Adrenal gland (tissue), 12 donors: ENCODE results near the gene NUTM1. TPM values are rescaled to one million over a fixed set of nuclear protein-coding genes. Genes with fewer than 3 reads are reported as not detected.

Source experiments
- microRNA counts, 2 donors: library from miRNA; unstranded; fragments of <30 nt; microRNA quantifications; one replicate each; lab custom pipeline; 2016
- microRNA-seq, 3 donors: library from miRNA; unstranded; fragments of <30 nt; microRNA quantifications; one replicate each; pipeline ENCODE4, GENCODE V29; 2017 to 2020
- polyA plus RNA-seq, 3 donors: library from polyadenylated mRNA; stranded (reverse); fragments of 200-250 nt in 2 of 3; fragments of 350-450 nt in 1 of 3; fragmentation: Illumina TruSeq in 1 of 3; extraction: RNeasy Lipid Tissue Mini Kit (QIAGEN cat#74804) in 1 of 3; gene quantifications; one replicate each; pipeline ENCODE4 v1.2.3, GENCODE V29; 2013 to 2014
- small RNA-seq, 2 donors: library from RNA; depleted of rRNA; stranded (forward); fragments of <200 nt; gene quantifications; one replicate each; pipeline ENCODE3, GENCODE V24; 2016
- total RNA-seq, 9 donors: library from RNA; depleted of rRNA in 4 of 9; stranded (reverse); fragments of >200 nt in 4 of 9; fragments of 120-200 nt in 1 of 9; fragmentation: NEBNext Ultra II Directional in 1 of 9; extraction: Animal tissue kit (Norgen Biotek cat#: 25700) in 1 of 9; gene quantifications; one replicate each; pipeline versions ENCODE4 v1.1.0 to v1.2.4, GENCODE V29; 2013 to 2023
- donor health status: healthy with polysubstance abuse.
- donor health status: Bipolar disorder and iron deficiency.
- donor health status: DM: yes; HTN: yes; CAD: no.
- donor health status: DM: no; HTN: no; CAD: no.
- donor health status: DM: no; HTN: no; CAD: no.
- donor health status: DM: yes; HTN: yes; CAD: no.

The NUTM1 gene
- total and polyA plus RNA-seq, 12 donors = 0.05 to 0.22 TPM; not detected in 10

MicroRNA genes within 50 kb of the gene (microRNA counts, 767-probe panel; counts per million panel counts)
- microRNA hsa-miR-1233 (lab: Ali Mortazavi, UCI) = 0 to 459 counts per million in 2 donors

Small RNAs within 50 kb of the gene (microRNA-seq; reads per million reads assigned to microRNA genes)
- 0 reads per million in 3 donors for gene MIR1233-1

Small RNAs within 50 kb of the gene (small RNA-seq; reads per million reads assigned to genes)
- 0 reads per million in 2 donors for gene MIR1233-1
- 0 reads per million in 2 donors for gene RF00019

Other genes starting within 250 kb of the NUTM1 start
- gene EMC7, start 241.5 kb upstream of the NUTM1 start, total RNA-seq = 100 to 1,000 TPM in 3 of 9 donors, 10 to 100 TPM in 6; 62.4 to 127 (median 88.2) TPM
- gene EMC7, start 241.5 kb upstream of the NUTM1 start, polyA plus RNA-seq = 100 to 1,000 TPM in 2 of 3 donors, 10 to 100 TPM in 1; 36.4 to 268 (median 128) TPM
- gene PGBD4, start 241.2 kb upstream of the NUTM1 start, total RNA-seq = 1 to 10 TPM in 7 of 9 donors, under 1 TPM in 2; 0.30 to 3.0 (median 1.6) TPM
- gene PGBD4, start 241.2 kb upstream of the NUTM1 start, polyA plus RNA-seq = 1 to 10 TPM in 2 of 3 donors, under 1 TPM in 1; 0.40 to 1.8 (median 1.1) TPM
- gene KATNBL1, start 133.2 kb upstream of the NUTM1 start, total RNA-seq = 10 to 100 TPM; 10.3 to 63.9 (median 27.2) TPM
- gene KATNBL1, start 133.2 kb upstream of the NUTM1 start, polyA plus RNA-seq = 10 to 100 TPM; 16.1 to 23.6 (median 19.7) TPM
- gene EMC4, start 118.3 kb upstream of the NUTM1 start, total RNA-seq = 100 to 1,000 TPM; 103 to 287 (median 139) TPM
- 100 to 1,000 TPM in 2 of 3 donors, 10 to 100 TPM in 1; 95.2 to 178 (median 158) TPM for gene EMC4, start 118.3 kb upstream of the NUTM1 start, polyA plus RNA-seq
- 100 to 1,000 TPM in 1 of 9 donors, 10 to 100 TPM in 7, 1 to 10 TPM in 1; 8.7 to 101 (median 22.2) TPM for gene SLC12A6, start 5.5 kb upstream of the NUTM1 start, total RNA-seq
- gene SLC12A6, start 5.5 kb upstream of the NUTM1 start, polyA plus RNA-seq = 1 to 10 TPM; 3.3 to 8.6 (median 5.8) TPM
- gene NOP10, start 179 bp upstream of the NUTM1 start, total RNA-seq = 100 to 1,000 TPM; 136 to 353 (median 174) TPM
- 100 to 1,000 TPM; 158 to 290 (median 170) TPM for gene NOP10, start 179 bp upstream of the NUTM1 start, polyA plus RNA-seq
- gene LPCAT4, start 23.9 kb downstream of the NUTM1 start, total RNA-seq = 10 to 100 TPM in 5 of 9 donors, 1 to 10 TPM in 4; 1.2 to 21.1 (median 11.4) TPM
- 10 to 100 TPM in 2 of 3 donors, 1 to 10 TPM in 1; 5.6 to 31.6 (median 29.0) TPM for gene LPCAT4, start 23.9 kb downstream of the NUTM1 start, polyA plus RNA-seq
- 10 to 100 TPM in 7 of 9 donors, 1 to 10 TPM in 2; 5.6 to 45.9 (median 15.7) TPM for gene GOLGA8A, start 94.5 kb downstream of the NUTM1 start, total RNA-seq
- 100 to 1,000 TPM in 2 of 3 donors, 10 to 100 TPM in 1; 11.6 to 169 (median 145) TPM for gene GOLGA8A, start 94.5 kb downstream of the NUTM1 start, polyA plus RNA-seq
- 100 to 1,000 TPM in 1 of 9 donors, 10 to 100 TPM in 8; 11.4 to 133 (median 60.0) TPM for gene GOLGA8B, start 240.3 kb downstream of the NUTM1 start, total RNA-seq
- gene GOLGA8B, start 240.3 kb downstream of the NUTM1 start, polyA plus RNA-seq = 100 to 1,000 TPM in 2 of 3 donors, 10 to 100 TPM in 1; 22.8 to 250 (median 183) TPM